NT2/D1 (cell line): ENCODE data around the gene FBXW9.

ENCODE experiments used
- SUZ12 ChIP-seq: IDR thresholded peaks from 2 replicates; pipeline ENCODE4 v1.6.1; 2011; ENCODE audit not compliant: insufficient read length, insufficient read depth; ENCODE audit errors: extremely low read depth
- YY1 ChIP-seq: IDR thresholded peaks from 2 replicates; pipeline ENCODE4 v1.6.1; 2011; ENCODE audit not compliant: insufficient read length, insufficient read depth
- ZNF274 ChIP-seq: IDR thresholded peaks from 2 replicates; pipeline ENCODE4 v1.6.1; 2011; ENCODE audit warnings: mild to moderate bottlenecking, low read depth, low read length

DNA sequence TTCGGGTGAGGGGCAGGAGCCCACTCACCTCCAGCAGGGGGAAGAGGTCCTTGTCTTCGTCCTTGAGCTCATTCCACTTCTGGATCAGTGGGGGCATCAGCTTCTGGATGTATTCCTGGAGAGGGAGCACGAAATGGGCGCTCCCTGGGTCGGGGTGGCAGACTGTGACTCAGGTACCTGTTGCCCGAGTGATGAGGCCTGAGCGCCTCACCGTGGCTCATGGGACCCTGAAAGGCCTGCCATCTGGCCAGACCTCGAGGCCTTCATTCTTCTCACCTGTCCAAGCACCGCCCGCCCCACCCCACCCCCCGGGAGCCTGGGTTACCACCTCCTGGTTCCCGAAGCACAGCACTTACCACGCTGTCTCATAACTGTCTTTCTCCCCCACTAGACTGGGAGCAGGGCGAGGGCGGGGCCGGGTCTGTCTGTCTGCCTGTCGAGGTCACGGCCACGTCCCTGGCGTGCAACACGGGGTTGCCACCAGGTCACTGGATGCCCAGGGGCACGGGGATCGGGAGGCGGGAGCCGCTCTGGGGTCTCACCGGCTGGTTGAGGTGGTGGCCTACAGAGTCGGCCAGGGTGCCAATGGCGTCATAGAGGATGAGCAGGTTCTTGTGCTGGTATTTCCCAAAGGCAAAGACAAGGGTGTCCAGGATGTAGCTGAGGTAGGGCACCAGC is 9.4 kb upstream of the FBXW9 start:
- TF ChIP-seq ZNF274 (no peak), SUZ12 (no peak), YY1 (no peak)
